SK-N-SH (cell line): ENCODE data around the gene NHS. TPM values are rescaled to one million over a fixed set of nuclear protein-coding genes. Genes with fewer than 3 reads are reported as not detected.

ENCODE experiments used
- CTCF ChIA-PET: fragments of 300-600, 350-600 bp; formaldehyde crosslinking; extraction: SDS; loops from one replicate; lab custom pipeline; 2021; lab: Yijun Ruan, JAX
- POLR2A ChIA-PET: fragments of 350-600 bp; sonication (Branson Sonifier 250); formaldehyde crosslinking; extraction: SDS; loops from one replicate; lab custom pipeline; 2020; ENCODE audit warnings: antibody characterized with exemption, inconsistent platforms; lab: Yijun Ruan, JAX
- DNase-seq: peaks from one replicate; pipeline ENCODE4 v3.0.0; 2012
- H2AFZ ChIP-seq: fragments of 200-600 bp; sonication (generic); 2 replicates; pipeline ENCODE4 v1.8.1; 2016; ENCODE audit warnings: antibody characterized with exemption, mild to moderate bottlenecking, low read depth
- H3F3A ChIP-seq: fragments of 200-600 bp; sonication (generic); replicated peaks from 2 replicates; pipeline ENCODE3; 2016; ENCODE audit warnings: antibody characterized with exemption, mild to moderate bottlenecking; ENCODE audit not compliant: insufficient read depth
- H3K27ac ChIP-seq, 2 experiments: fragments of 200-500 bp in 1 of 2; fragments of 200-600 bp in 1 of 2; sonication (Bioruptor generic) in 1 of 2; sonication (generic), shearing (Covaris generic) in 1 of 2; 2 replicates each; pipeline versions ENCODE4 v1.5.1 to v1.6.1; 2014 to 2016; ENCODE audit warnings: low read depth in 2 of 2, inconsistent platforms in 1 of 2, low read length in 1 of 2, mild to moderate bottlenecking in 1 of 2, mixed read lengths in 1 of 2
- H3K27me3 ChIP-seq: fragments of 200-600 bp; sonication (generic), shearing (Covaris generic); 2 replicates; pipeline ENCODE4 v1.6.1; 2016; ENCODE audit warnings: mixed run types; ENCODE audit not compliant: insufficient read depth
- H3K36me3 ChIP-seq, 2 experiments: fragments of 200-500 bp in 1 of 2; fragments of 200-600 bp in 1 of 2; sonication (Bioruptor generic) in 1 of 2; sonication (generic) in 1 of 2; replicated peaks in 1 of 2; 2 replicates each; pipeline versions ENCODE3 to v1.5.1; 2014 to 2016; ENCODE audit warnings: low read length in 1 of 2, mild to moderate bottlenecking in 1 of 2; ENCODE audit not compliant: insufficient read depth in 2 of 2, control insufficient read depth in 1 of 2
- H3K4me1 ChIP-seq, 2 experiments: fragments of 200-500 bp in 1 of 2; fragments of 200-600 bp in 1 of 2; sonication (Bioruptor generic) in 1 of 2; sonication (generic), shearing (Covaris generic) in 1 of 2; 2 replicates each; pipeline versions ENCODE4 v1.5.1 to v1.6.1; 2014 to 2016; ENCODE audit warnings: low read depth in 1 of 2, low read length in 1 of 2, mixed run types in 1 of 2; ENCODE audit not compliant: insufficient read depth in 2 of 2, control insufficient read depth in 1 of 2
- H3K4me2 ChIP-seq: fragments of 200-600 bp; sonication (generic), shearing (Covaris generic); 2 replicates; pipeline ENCODE4 v1.6.1; 2017; ENCODE audit warnings: mixed run types
- H3K4me3 ChIP-seq, 2 experiments: fragments of 200-500 bp in 1 of 2; fragments of 200-600 bp in 1 of 2; sonication (Bioruptor generic) in 1 of 2; sonication (generic), shearing (Covaris generic) in 1 of 2; 2 replicates each; pipeline versions ENCODE4 v1.5.1 to v1.8.1; 2014 to 2016; ENCODE audit warnings: low read depth in 2 of 2, inconsistent platforms in 1 of 2, low read length in 1 of 2, mild to moderate bottlenecking in 1 of 2, mixed read lengths in 1 of 2, moderate library complexity in 1 of 2
- H3K79me2 ChIP-seq: fragments of 200-600 bp; sonication (generic); 2 replicates; pipeline ENCODE4 v1.8.1; 2017; ENCODE audit warnings: mild to moderate bottlenecking; ENCODE audit not compliant: insufficient read depth
- H3K9ac ChIP-seq: fragments of 200-600 bp; sonication (generic); 2 replicates; pipeline ENCODE4 v1.6.1; 2017; ENCODE audit warnings: mixed run types
- H3K9me2 ChIP-seq: fragments of 200-600 bp; sonication (generic); 2 replicates; pipeline ENCODE4 v1.6.1; 2017; ENCODE audit warnings: mixed run types
- H3K9me3 ChIP-seq: fragments of 200-600 bp; sonication (generic); 2 replicates; pipeline ENCODE4 v1.6.1; 2017; ENCODE audit warnings: mixed run types, mild to moderate bottlenecking, moderate library complexity
- H4K20me1 ChIP-seq: fragments of 200-600 bp; sonication (generic); 2 replicates; pipeline ENCODE4 v1.6.1; 2017; ENCODE audit warnings: mild to moderate bottlenecking, mixed run types; ENCODE audit not compliant: insufficient read depth
- NFIC ChIP-seq: IDR thresholded peaks from 2 replicates; pipeline ENCODE4 v1.4.0; 2012; ENCODE audit warnings: borderline replicate concordance
- SIN3A ChIP-seq: IDR thresholded peaks from 2 replicates; pipeline ENCODE4 v1.6.1; 2012; ENCODE audit warnings: low read depth, mild to moderate bottlenecking, low read length, moderate library complexity, borderline replicate concordance
- TCF12 ChIP-seq: IDR thresholded peaks from 2 replicates; pipeline ENCODE4 v1.4.0; 2012
- WGBS: methylation state at CpG from one replicate; pipeline ENCODE4 v1.1.6; 2017; ENCODE audit warnings: low lambda C conversion rate; 5-methylcytosine and 5-hydroxymethylcytosine counted together
- polyA plus RNA-seq, 3 experiments: library from polyadenylated mRNA; depleted of rRNA; stranded (reverse); fragments of >200 nt; gene quantifications; 2 replicates each; pipeline ENCODE4 v1.2.3, GENCODE V29; 2012
- TF ChIP-seq, protein P1 (sequence below): fragments of 200-600 bp; sonication (generic); IDR thresholded peaks from 2 replicates; pipeline ENCODE4 v1.6.1; 2017; ENCODE audit warnings: antibody characterized with exemption, mild to moderate bottlenecking, moderate library complexity
- TF ChIP-seq, protein P2 (sequence below): IDR thresholded peaks from 2 replicates; pipeline ENCODE4 v1.4.0; 2012; ENCODE audit warnings: low read depth, borderline replicate concordance
- TF ChIP-seq, protein P3 (sequence below): IDR thresholded peaks from 2 replicates; pipeline ENCODE4 v1.4.0; 2012; ENCODE audit warnings: low read depth, borderline replicate concordance
- TF ChIP-seq, protein P4 (sequence below): IDR thresholded peaks from 2 replicates; pipeline ENCODE4 v1.6.1; 2012; ENCODE audit warnings: mild to moderate bottlenecking, low read depth, low read length, moderate library complexity

NHS gene
- polyA plus RNA-seq, 1 of the 3 experiments (the other 2 are of a cell fraction), result 1.0 TPM

DNA sequence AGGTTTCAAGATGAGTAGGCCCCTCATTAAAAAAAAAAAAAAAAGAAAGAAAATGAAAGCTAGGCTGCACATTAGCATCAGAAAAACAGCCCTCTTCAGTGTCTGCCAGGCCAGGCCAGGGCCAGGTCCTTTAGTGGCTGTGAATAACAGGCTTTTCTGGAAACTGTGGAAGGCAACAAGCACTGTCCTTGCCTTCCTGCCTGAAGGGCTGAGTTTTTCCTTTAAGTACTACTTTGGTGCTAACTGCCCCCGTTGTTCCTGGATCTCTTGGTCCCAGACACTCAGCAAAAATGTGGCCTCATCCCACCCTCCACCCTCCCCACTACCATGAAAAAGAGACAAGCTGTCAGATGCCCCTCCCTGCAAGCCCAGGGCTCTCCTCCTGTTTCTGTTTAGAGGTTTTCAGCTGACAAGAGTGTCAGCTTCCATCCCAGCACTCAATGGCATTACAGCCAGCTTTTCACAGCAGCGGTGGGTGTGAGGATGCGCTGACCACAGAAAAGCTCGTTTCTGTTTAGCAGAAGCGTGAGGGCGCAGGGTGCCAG lies 174.2 kb downstream of the NHS start:
- TF ChIP-seq TCF12 (peak; percentile 11; the same call in 1 of the 2 replicates), SIN3A (no peak), NFIC (no peak)
- TF ChIP-seq, protein P1, sequence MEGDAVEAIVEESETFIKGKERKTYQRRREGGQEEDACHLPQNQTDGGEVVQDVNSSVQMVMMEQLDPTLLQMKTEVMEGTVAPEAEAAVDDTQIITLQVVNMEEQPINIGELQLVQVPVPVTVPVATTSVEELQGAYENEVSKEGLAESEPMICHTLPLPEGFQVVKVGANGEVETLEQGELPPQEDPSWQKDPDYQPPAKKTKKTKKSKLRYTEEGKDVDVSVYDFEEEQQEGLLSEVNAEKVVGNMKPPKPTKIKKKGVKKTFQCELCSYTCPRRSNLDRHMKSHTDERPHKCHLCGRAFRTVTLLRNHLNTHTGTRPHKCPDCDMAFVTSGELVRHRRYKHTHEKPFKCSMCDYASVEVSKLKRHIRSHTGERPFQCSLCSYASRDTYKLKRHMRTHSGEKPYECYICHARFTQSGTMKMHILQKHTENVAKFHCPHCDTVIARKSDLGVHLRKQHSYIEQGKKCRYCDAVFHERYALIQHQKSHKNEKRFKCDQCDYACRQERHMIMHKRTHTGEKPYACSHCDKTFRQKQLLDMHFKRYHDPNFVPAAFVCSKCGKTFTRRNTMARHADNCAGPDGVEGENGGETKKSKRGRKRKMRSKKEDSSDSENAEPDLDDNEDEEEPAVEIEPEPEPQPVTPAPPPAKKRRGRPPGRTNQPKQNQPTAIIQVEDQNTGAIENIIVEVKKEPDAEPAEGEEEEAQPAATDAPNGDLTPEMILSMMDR, result no peak
- TF ChIP-seq, protein P2, sequence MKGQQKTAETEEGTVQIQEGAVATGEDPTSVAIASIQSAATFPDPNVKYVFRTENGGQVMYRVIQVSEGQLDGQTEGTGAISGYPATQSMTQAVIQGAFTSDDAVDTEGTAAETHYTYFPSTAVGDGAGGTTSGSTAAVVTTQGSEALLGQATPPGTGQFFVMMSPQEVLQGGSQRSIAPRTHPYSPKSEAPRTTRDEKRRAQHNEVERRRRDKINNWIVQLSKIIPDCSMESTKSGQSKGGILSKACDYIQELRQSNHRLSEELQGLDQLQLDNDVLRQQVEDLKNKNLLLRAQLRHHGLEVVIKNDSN, result no peak
- TF ChIP-seq, protein P3, sequence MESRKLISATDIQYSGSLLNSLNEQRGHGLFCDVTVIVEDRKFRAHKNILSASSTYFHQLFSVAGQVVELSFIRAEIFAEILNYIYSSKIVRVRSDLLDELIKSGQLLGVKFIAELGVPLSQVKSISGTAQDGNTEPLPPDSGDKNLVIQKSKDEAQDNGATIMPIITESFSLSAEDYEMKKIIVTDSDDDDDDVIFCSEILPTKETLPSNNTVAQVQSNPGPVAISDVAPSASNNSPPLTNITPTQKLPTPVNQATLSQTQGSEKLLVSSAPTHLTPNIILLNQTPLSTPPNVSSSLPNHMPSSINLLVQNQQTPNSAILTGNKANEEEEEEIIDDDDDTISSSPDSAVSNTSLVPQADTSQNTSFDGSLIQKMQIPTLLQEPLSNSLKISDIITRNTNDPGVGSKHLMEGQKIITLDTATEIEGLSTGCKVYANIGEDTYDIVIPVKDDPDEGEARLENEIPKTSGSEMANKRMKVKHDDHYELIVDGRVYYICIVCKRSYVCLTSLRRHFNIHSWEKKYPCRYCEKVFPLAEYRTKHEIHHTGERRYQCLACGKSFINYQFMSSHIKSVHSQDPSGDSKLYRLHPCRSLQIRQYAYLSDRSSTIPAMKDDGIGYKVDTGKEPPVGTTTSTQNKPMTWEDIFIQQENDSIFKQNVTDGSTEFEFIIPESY, result no peak
- Histone ChIP-seq H3K9me3 (no peaks in the 10 kb centered on the region), H3K4me1 (peaks cover 22 to 32% of the 10 kb centered on the region in 2 experiments), H2AFZ (no peak overlapping the region), H3F3A (peaks cover 4% of the 10 kb centered on the region), H3K9me2 (no peaks in the 10 kb centered on the region), H3K36me3 (no peaks in the 10 kb centered on the region), H3K27me3 (no peaks in the 10 kb centered on the region; the same call in 1 of the 2 replicates), H3K4me3 (no peak overlapping the region), H3K27ac (peak overlapping the region in 1 of 2 experiments; percentile 11; a peak in 1 of 4 replicates), H3K79me2 (no peaks in the 10 kb centered on the region), H4K20me1 (no peaks in the 10 kb centered on the region), H3K4me2 (peak overlapping the region; percentile 39; the same call in 1 of the 2 replicates), H3K9ac (no peak overlapping the region)
- ChIA-PET CTCF (interaction anchor here (0.6 to 1.6 kb wide), 4 partner anchors 13 to 306 kb away, joined by 3 to 6 read pairs (median 4); no protein-coding TSS in a partner anchor), POLR2A (interaction anchor here (0.6 kb wide), 1 partner anchor 18 kb away, joined by 3 read pairs; no protein-coding TSS in a partner anchor)
- WGBS, result 45% methylated on average over 6 of the region's 6 CpGs
- no peak for DNase-seq

- Histone ChIP-seq H3K27me3 (no peaks in the 10 kb centered on the region; the same call in 1 of the 2 replicates), H3K9me3 (no peaks in the 10 kb centered on the region), H3F3A (peaks cover 4% of the 10 kb centered on the region), H3K9me2 (no peaks in the 10 kb centered on the region), H3K79me2 (no peaks in the 10 kb centered on the region), H4K20me1 (no peaks in the 10 kb centered on the region), H3K9ac (no peak overlapping the region), H2AFZ (no peak overlapping the region), H3K4me3 (no peak overlapping the region), H3K4me1 (peaks cover 22 to 34% of the 10 kb centered on the region in 2 experiments), H3K36me3 (no peaks in the 10 kb centered on the region), H3K4me2 (no peak overlapping the region), H3K27ac (no peak overlapping the region)
- 50% methylated on average over 5 of the region's 5 CpGs for WGBS
- DNase-seq, result no peak
- TF ChIP-seq, protein P4, sequence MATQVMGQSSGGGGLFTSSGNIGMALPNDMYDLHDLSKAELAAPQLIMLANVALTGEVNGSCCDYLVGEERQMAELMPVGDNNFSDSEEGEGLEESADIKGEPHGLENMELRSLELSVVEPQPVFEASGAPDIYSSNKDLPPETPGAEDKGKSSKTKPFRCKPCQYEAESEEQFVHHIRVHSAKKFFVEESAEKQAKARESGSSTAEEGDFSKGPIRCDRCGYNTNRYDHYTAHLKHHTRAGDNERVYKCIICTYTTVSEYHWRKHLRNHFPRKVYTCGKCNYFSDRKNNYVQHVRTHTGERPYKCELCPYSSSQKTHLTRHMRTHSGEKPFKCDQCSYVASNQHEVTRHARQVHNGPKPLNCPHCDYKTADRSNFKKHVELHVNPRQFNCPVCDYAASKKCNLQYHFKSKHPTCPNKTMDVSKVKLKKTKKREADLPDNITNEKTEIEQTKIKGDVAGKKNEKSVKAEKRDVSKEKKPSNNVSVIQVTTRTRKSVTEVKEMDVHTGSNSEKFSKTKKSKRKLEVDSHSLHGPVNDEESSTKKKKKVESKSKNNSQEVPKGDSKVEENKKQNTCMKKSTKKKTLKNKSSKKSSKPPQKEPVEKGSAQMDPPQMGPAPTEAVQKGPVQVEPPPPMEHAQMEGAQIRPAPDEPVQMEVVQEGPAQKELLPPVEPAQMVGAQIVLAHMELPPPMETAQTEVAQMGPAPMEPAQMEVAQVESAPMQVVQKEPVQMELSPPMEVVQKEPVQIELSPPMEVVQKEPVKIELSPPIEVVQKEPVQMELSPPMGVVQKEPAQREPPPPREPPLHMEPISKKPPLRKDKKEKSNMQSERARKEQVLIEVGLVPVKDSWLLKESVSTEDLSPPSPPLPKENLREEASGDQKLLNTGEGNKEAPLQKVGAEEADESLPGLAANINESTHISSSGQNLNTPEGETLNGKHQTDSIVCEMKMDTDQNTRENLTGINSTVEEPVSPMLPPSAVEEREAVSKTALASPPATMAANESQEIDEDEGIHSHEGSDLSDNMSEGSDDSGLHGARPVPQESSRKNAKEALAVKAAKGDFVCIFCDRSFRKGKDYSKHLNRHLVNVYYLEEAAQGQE, result no peak
- TF ChIP-seq, protein P1, result peak; percentile 16
- CTCF ChIA-PET, result interaction anchor here (1.4 to 1.6 kb wide), 3 partner anchors 14 to 307 kb away, joined by 4 to 6 read pairs (median 4); no protein-coding TSS in a partner anchor
- POLR2A ChIA-PET, result no interaction called here
Observed at GRCh38 chrX:17550011-17550410, 175.0 kb downstream of the NHS start.
